Measurements from ENCODE around the gene CTXN1.

DNA sequence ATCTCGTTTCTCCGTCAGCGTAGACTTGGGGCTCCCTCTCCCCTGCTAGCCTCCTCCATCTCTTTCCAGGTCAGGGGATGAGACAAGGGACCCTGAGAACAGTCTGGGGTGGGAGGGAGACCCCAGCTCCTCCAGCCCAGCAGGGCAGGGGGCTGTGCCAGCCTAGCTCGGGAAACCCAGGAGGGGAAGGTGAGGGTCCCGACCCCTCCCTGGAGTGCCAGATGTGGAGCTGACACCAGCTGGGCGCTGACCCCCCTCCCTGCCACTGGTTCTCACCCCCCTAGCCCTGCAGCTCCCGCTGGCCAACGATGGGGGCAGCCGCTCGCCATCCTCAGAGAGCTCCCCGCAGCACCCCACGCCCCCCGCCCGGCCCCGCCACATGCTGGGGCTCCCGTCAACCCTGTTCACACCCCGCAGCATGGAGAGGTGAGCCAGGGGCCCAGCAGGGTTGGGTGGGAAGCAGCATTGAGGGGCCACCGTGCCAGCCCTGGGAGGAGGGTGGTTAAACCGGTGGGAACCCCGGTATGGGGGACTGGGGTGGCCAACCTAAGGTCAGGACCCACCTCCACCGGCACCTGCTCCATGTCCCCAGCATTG, 16.4 kb downstream of the CTXN1 start:
- TF ChIP-seq, protein P1, sequence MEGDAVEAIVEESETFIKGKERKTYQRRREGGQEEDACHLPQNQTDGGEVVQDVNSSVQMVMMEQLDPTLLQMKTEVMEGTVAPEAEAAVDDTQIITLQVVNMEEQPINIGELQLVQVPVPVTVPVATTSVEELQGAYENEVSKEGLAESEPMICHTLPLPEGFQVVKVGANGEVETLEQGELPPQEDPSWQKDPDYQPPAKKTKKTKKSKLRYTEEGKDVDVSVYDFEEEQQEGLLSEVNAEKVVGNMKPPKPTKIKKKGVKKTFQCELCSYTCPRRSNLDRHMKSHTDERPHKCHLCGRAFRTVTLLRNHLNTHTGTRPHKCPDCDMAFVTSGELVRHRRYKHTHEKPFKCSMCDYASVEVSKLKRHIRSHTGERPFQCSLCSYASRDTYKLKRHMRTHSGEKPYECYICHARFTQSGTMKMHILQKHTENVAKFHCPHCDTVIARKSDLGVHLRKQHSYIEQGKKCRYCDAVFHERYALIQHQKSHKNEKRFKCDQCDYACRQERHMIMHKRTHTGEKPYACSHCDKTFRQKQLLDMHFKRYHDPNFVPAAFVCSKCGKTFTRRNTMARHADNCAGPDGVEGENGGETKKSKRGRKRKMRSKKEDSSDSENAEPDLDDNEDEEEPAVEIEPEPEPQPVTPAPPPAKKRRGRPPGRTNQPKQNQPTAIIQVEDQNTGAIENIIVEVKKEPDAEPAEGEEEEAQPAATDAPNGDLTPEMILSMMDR (IDR thresholded peaks at IDR 0.05), result no peak
- no peak for TF ChIP-seq EZH2 (IDR thresholded peaks at IDR 0.05; ENCODE audit: borderline replicate concordance, insufficient read depth, low read depth, low read length, poor library complexity, severe bottlenecking)
